Gastrocnemius medialis (tissue), 4 donors: ENCODE results near the gene RXRA. TPM values are rescaled to one million over a fixed set of nuclear protein-coding genes. Genes with fewer than 3 reads are reported as not detected.

Experiments used
- ATAC-seq, 2 donors: fragments of 150-250 bp; one replicate each; pipeline ENCODE4 v1.9.1; 2016
- DNase-seq, 2 donors: peaks; one replicate each; pipeline ENCODE4 v3.0.0-alpha.2; 2019
- H3K27ac ChIP-seq, 4 donors: fragments of 200-600 bp; sonication (generic); 1 replicate in 1 of 4; 2 replicates in 3 of 4; pipeline ENCODE4 v1.5.1; 2016 to 2018; ENCODE audit warnings: mild to moderate bottlenecking in 2 of 4, moderate library complexity in 1 of 4
- H3K27me3 ChIP-seq, 3 donors: fragments of 200-600 bp; sonication (generic) in 2 of 3; 1 replicate in 1 of 3; 2 replicates in 2 of 3; pipeline versions ENCODE4 v1.5.1 to v1.6.0; 2016 to 2019; ENCODE audit warnings: mild to moderate bottlenecking in 1 of 3, moderate library complexity in 1 of 3
- H3K36me3 ChIP-seq, 2 donors: fragments of 200-600 bp; sonication (generic) in 1 of 2; one replicate each; pipeline ENCODE4 v1.5.1; 2017 to 2018
- H3K4me1 ChIP-seq, 2 donors: fragments of 200-600 bp; sonication (generic) in 1 of 2; one replicate each; pipeline ENCODE4 v1.5.1; 2016 to 2017; ENCODE audit warnings: mild to moderate bottlenecking in 2 of 2
- H3K4me3 ChIP-seq, 4 donors: fragments of 200-600 bp; sonication (generic) in 3 of 4; 1 replicate in 1 of 4; 2 replicates in 3 of 4; pipeline ENCODE4 v1.5.1; 2016 to 2019; ENCODE audit warnings: mild to moderate bottlenecking in 2 of 4
- H3K9me3 ChIP-seq, 3 donors: fragments of 200-600 bp; sonication (generic) in 2 of 3; 1 replicate in 1 of 3; 2 replicates in 2 of 3; pipeline ENCODE4 v1.5.1; 2016 to 2019
- POLR2A ChIP-seq, 2 donors: fragments of 450-650 bp; IDR thresholded peaks; one replicate each; pipeline ENCODE4 v1.6.1; 2017; ENCODE audit warnings: antibody characterized with exemption in 2 of 2, mild to moderate bottlenecking in 2 of 2, moderate library complexity in 2 of 2
- in situ Hi-C, 4 donors: fragments of 200-750 bp; cut with MboI; loops; one replicate each; pipeline versions ENCODE4 v1.15.0 to v1.8.0; 2017; ENCODE audit warnings: low sequenced_read_pairs in 4 of 4
- intact Hi-C: fragments of 100-400 bp; cut with DNase I; formaldehyde crosslinking; loops from one replicate; pipeline ENCODE4 v1.15.1; 2023; ENCODE audit warnings: low total_unique reads
- total RNA-seq, 4 donors: library from RNA; depleted of rRNA; stranded (reverse); fragments of >200 nt; gene quantifications; one replicate each; pipeline versions ENCODE4 v1.1.0 to v1.2.3, GENCODE V29; 2016
- TF ChIP-seq, protein P1 (sequence below), 5 experiments: fragments of 450-650 bp in 3 of 5; fragments of 200-600 bp in 2 of 5; sonication (generic) in 2 of 5; IDR thresholded peaks in 4 of 5; conservative IDR thresholded peaks in 1 of 5; 1 replicate in 4 of 5; 2 replicates in 1 of 5; pipeline ENCODE4 v1.5.1; 2016 to 2019; ENCODE audit warnings: antibody characterized with exemption in 5 of 5, mild to moderate bottlenecking in 3 of 5, moderate library complexity in 3 of 5

Gene RXRA
- total RNA-seq, 4 donors from 2014 or later, result 70.8 to 224 (median 160) TPM

DNA sequence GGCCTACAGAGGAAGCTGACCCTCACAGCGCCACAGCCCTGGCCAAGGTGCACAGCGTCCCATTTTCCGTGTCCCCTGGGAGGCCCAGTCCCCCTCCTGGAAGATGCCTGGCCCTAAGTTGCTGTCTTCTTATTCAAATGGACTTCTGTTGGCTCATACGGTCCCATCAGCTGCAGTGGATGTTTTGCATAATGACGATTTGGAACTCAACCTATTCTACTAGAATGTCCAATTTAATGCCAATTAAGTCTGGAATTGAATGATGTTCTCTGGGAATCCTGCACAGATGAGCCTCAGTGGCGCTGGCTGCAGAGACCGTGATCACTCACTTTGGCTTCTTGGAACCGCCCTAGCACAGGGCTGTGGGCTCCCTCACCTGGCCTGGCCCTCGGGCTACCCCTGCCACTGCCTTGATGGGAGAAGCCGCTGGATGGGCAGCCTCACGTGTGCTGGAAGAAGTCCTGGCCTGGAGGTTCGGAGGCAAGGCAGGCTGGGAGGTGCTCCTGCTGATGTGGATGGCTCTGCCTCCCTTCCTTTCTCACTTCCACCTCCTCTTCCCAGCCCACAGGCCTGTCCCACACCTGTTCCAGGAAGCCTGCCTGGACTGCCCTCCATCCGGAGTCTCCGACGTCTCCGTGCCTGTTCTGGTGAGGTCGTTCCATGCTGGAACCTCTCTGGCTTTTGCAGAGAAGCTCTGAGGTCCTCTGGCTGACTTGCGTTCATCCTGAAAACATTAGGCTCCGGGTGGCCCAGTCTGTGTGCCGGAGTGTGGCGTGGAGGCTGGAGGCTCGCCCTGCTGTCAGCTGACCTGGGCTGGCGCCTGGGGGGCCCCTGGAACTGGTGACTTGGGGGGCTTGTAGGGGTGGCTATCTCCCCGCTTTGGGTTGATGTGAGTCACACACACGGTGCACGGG lies 147.1 kb downstream of the RXRA start:
- no peak for TF ChIP-seq POLR2A (IDR thresholded peaks at IDR 0.05)
- Histone ChIP-seq H3K27me3 (peaks cover 0 to 11% (median 0%) of the 10 kb centered on the region in 3 donors), H3K9me3 (no peaks in the 10 kb centered on the region), H3K4me1 (peaks cover 9 to 10% of the 10 kb centered on the region in 2 donors), H3K27ac (peak overlapping the region in 3 of 4 donors; percentile 37 to 62 (median 44)), H3K36me3 (no peaks in the 10 kb centered on the region), H3K4me3 (no peak overlapping the region)
- in situ Hi-C loops (loop anchor here in 1 of 4 donors (25.0 kb wide), 1 partner anchor 264 kb away; no protein-coding TSS in a partner anchor), intact Hi-C loops (no loop called here)
- ATAC-seq (no peak), DNase-seq (no peak)

DNA sequence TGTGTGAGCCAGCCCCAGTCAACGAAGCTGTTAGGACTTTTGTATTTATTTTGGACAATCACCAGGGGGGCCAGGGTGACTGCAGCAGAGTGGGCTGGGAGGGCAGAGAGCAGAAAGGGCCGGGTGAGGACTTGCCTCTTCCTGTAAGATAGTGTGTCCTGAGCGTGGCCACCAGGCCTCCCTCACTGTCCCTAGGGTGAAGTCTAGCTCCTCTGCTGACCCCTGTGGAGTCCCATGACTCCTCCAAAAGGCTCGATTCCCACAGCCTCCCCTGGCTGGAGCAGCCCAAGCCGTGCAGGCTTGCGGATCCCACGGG lies 147.8 kb downstream of the RXRA start:
- peak in 1 of 2 donors; percentile 35 for DNase-seq
- H3K9me3 ChIP-seq, result no peaks in the 10 kb centered on the region
- H3K36me3 ChIP-seq, result no peaks in the 10 kb centered on the region
- H3K27ac ChIP-seq, result peak overlapping the region in 3 of 4 donors; percentile 37 to 62 (median 44)
- TF ChIP-seq, protein P1, sequence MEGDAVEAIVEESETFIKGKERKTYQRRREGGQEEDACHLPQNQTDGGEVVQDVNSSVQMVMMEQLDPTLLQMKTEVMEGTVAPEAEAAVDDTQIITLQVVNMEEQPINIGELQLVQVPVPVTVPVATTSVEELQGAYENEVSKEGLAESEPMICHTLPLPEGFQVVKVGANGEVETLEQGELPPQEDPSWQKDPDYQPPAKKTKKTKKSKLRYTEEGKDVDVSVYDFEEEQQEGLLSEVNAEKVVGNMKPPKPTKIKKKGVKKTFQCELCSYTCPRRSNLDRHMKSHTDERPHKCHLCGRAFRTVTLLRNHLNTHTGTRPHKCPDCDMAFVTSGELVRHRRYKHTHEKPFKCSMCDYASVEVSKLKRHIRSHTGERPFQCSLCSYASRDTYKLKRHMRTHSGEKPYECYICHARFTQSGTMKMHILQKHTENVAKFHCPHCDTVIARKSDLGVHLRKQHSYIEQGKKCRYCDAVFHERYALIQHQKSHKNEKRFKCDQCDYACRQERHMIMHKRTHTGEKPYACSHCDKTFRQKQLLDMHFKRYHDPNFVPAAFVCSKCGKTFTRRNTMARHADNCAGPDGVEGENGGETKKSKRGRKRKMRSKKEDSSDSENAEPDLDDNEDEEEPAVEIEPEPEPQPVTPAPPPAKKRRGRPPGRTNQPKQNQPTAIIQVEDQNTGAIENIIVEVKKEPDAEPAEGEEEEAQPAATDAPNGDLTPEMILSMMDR (IDR thresholded peaks at IDR 0.05 in 4 of 5, conservative IDR thresholded peaks at IDR 0.05 in 1 of 5), result no peak
- no peak for TF ChIP-seq POLR2A (IDR thresholded peaks at IDR 0.05)
- in situ Hi-C loops (loop anchor here in 1 of 4 donors (25.0 kb wide), 1 partner anchor 263 kb away; no protein-coding TSS in a partner anchor), intact Hi-C loops (no loop called here)
- no peak overlapping the region for H3K4me3 ChIP-seq
- peaks cover 0 to 8% (median 0%) of the 10 kb centered on the region in 3 donors for H3K27me3 ChIP-seq
- peaks cover 9 to 10% of the 10 kb centered on the region in 2 donors for H3K4me1 ChIP-seq
- peak; percentile 42 to 62 for ATAC-seq

DNA sequence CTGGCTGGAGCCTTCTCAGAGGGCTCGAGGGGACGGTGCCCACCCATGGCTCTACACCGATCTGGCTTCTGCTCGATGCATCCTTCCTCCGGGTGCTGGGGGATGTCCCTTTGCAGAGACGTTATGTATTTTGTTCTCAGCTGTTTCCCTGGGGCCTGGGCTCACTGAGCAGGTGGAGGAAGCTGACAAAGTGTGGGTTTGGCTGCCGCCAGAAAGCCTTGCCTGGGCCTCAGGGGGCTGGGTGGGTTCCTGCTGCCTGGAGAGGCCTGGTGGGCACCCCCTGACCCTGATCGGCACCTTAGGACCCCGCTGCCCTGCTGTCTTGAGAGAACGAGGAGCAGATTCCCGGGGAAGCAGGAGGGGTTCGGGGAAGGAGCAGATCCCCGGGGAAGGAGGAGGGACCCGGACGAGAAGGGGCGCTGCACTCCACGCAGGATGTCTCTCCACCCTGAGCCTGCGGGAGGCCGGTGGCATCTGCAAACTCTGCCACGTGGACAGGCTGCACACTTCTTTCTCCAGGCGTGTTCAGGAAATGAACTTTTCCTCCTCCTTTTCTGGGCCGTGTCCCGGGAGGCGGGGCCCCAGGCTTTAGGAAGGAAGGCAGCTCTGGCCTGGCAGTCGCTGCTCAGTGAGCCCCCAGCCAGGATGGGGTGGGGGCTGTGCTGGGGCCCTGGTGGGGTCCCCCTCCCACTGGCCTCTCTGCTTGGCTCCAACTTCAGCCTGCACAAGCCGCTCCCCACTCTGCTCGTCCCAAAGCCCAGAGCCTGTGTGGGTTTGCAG lies 148.9 kb downstream of the RXRA start:
- ATAC-seq (peak; percentile 51 to 55), DNase-seq (peak in 1 of 2 donors; percentile 55)
- in situ Hi-C loops, result no loop called here
- Histone ChIP-seq H3K36me3 (no peaks in the 10 kb centered on the region), H3K27me3 (no peaks in the 10 kb centered on the region), H3K9me3 (no peaks in the 10 kb centered on the region), H3K4me3 (no peak overlapping the region), H3K4me1 (peaks cover 9 to 10% of the 10 kb centered on the region in 2 donors), H3K27ac (peak overlapping the region in 3 of 4 donors; percentile 31 to 50 (median 38))
- TF ChIP-seq POLR2A (IDR thresholded peaks at IDR 0.05), result no peak
- TF ChIP-seq, protein P1 (IDR thresholded peaks at IDR 0.05 in 4 of 5, conservative IDR thresholded peaks at IDR 0.05 in 1 of 5), result no peak
- intact Hi-C loops, result no loop called here

DNA sequence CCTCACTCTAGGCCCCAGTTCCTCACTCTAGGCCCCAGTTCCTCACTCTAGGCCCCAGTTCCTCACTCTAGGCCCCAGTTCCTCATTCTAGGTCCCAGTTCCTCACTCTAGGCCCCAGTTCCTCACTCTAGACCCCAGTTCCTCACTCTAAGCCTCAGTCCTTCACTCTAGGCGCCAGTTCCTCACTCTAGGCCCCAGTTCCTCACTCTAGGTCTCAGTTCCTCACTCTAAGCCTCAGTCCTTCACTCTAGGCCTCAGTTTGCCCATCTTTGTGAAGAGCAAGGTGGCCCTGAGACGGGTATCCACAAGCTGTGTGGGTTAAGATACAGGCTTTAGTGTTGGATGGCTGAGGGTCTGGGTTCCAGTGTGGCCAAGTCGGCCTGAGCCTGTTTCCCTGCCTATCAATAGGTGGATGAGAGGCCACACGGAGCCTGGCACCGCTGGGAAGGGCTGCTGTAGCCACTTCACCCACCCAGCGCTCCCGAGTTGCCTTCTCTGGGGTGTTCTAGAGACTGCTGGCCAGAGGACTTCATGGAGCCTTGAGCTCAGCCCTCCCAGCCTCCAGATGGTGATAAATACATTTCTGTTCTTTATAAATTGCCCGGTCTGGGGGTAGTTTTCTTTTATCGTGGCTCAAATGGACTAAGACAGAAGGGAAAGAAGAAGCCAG lies 150.2 kb downstream of the RXRA start:
- H3K9me3 ChIP-seq, result no peaks in the 10 kb centered on the region
- no peaks in the 10 kb centered on the region for H3K36me3 ChIP-seq
- peak overlapping the region in 1 of 4 donors; percentile 37 for H3K27ac ChIP-seq
- ATAC-seq (no peak), DNase-seq (no peak)
- H3K4me3 ChIP-seq, result no peak overlapping the region
- H3K4me1 ChIP-seq, result peaks cover 9 to 10% of the 10 kb centered on the region in 2 donors
- intact Hi-C loops, result no loop called here
- in situ Hi-C loops, result no loop called here
- no peak for TF ChIP-seq POLR2A (IDR thresholded peaks at IDR 0.05)
- TF ChIP-seq, protein P1 (IDR thresholded peaks at IDR 0.05 in 4 of 5, conservative IDR thresholded peaks at IDR 0.05 in 1 of 5), result no peak
- H3K27me3 ChIP-seq, result no peaks in the 10 kb centered on the region
